Thoracic aorta (tissue), 2 donors: ENCODE data around the gene DNTT. TPM values are rescaled to one million over a fixed set of nuclear protein-coding genes. Genes with fewer than 3 reads are reported as not detected.

Experiments
- ATAC-seq: fragments of 150-250 bp; one replicate; pipeline ENCODE4 v1.8.0; 2017; ENCODE audit warnings: low read depth; ENCODE audit not compliant: insufficient number of reproducible peaks, low FRiP score
- DNase-seq: peaks from one replicate; pipeline ENCODE4 v3.0.0-alpha.2; 2020; ENCODE audit warnings: low spot score
- H3K27ac ChIP-seq, 2 donors: fragments of 200-600 bp; sonication (generic); 1 replicate in 1 of 2; 2 replicates in 1 of 2; pipeline ENCODE4 v1.5.1; 2016; ENCODE audit warnings: mild to moderate bottlenecking in 2 of 2, moderate library complexity in 2 of 2
- H3K27me3 ChIP-seq: fragments of 200-600 bp; sonication (generic); replicated peaks from 2 replicates; pipeline ENCODE4 v1.6.0; 2016; ENCODE audit warnings: mild to moderate bottlenecking; ENCODE audit not compliant: insufficient read depth
- H3K36me3 ChIP-seq: fragments of 200-600 bp; sonication (generic); one replicate; pipeline ENCODE4 v1.5.1; 2016
- H3K4me1 ChIP-seq, 2 donors: fragments of 200-600 bp; sonication (generic); 1 replicate in 1 of 2; 2 replicates in 1 of 2; pipeline versions ENCODE4 v1.5.1 to v1.6.0; 2016; ENCODE audit warnings: low read depth in 2 of 2, mild to moderate bottlenecking in 1 of 2; ENCODE audit not compliant: control insufficient read depth in 1 of 2
- H3K4me3 ChIP-seq: fragments of 200-600 bp; sonication (generic); 2 replicates; pipeline ENCODE4 v1.5.1; 2016; ENCODE audit warnings: mild to moderate bottlenecking
- H3K9me3 ChIP-seq: fragments of 200-600 bp; sonication (generic); 2 replicates; pipeline ENCODE4 v1.5.1; 2016
- CTCF ChIP-seq: fragments of 200-600 bp; sonication (generic); IDR thresholded peaks from one replicate; pipeline ENCODE4 v1.5.1; 2019; ENCODE audit warnings: antibody characterized with exemption
- total RNA-seq, 2 donors: library from RNA; depleted of rRNA; stranded (reverse); fragments of >200 nt; gene quantifications; one replicate each; pipeline versions ENCODE4 v1.1.0 to v1.2.3, GENCODE V29; 2016

DNTT gene
- total RNA-seq, 2 donors from 2014 or later = not detected

- TF ChIP-seq CTCF = no peak
- Histone ChIP-seq H3K4me1 (no peaks in the 10 kb centered on the region), H3K9me3 (no peaks in the 10 kb centered on the region), H3K27me3 (no peaks in the 10 kb centered on the region), H3K4me3 (no peak overlapping the region), H3K27ac (no peak overlapping the region), H3K36me3 (no peaks in the 10 kb centered on the region)
- DNase-seq = no peak
- no peak for ATAC-seq
These were observed 20.2 kb downstream of the DNTT start for GRCh38 chr10:96324447-96324846.

- Histone ChIP-seq H3K4me1 (no peaks in the 10 kb centered on the region), H3K9me3 (no peaks in the 10 kb centered on the region), H3K36me3 (no peaks in the 10 kb centered on the region), H3K27me3 (no peaks in the 10 kb centered on the region), H3K27ac (no peak overlapping the region), H3K4me3 (no peak overlapping the region)
- TF ChIP-seq CTCF = no peak
- no peak for DNase-seq
- no peak for ATAC-seq
These were observed 21.6 kb downstream of the DNTT start for GRCh38 chr10:96325719-96326373.

GRCh38 chr10:96327462-96327861, 23.2 kb downstream of the DNTT start:
- H3K27me3 ChIP-seq = no peaks in the 10 kb centered on the region
- H3K36me3 ChIP-seq = no peaks in the 10 kb centered on the region
- DNase-seq (no peak), ATAC-seq (no peak)
- no peak overlapping the region for H3K4me3 ChIP-seq
- no peak for TF ChIP-seq CTCF
- no peak overlapping the region for H3K27ac ChIP-seq
- H3K4me1 ChIP-seq = no peaks in the 10 kb centered on the region
- H3K9me3 ChIP-seq = no peaks in the 10 kb centered on the region

GRCh38 chr10:96333101-96333500, 28.9 kb downstream of the DNTT start:
- Histone ChIP-seq H3K4me3 (no peak overlapping the region), H3K27ac (no peak overlapping the region), H3K36me3 (no peaks in the 10 kb centered on the region), H3K4me1 (no peaks in the 10 kb centered on the region), H3K9me3 (no peaks in the 10 kb centered on the region), H3K27me3 (no peaks in the 10 kb centered on the region)
- no peak for DNase-seq
- ATAC-seq = no peak
- no peak for TF ChIP-seq CTCF

GRCh38 chr10:96334616-96335526, 30.6 kb downstream of the DNTT start:
- Histone ChIP-seq H3K4me1 (no peaks in the 10 kb centered on the region), H3K9me3 (no peaks in the 10 kb centered on the region), H3K27me3 (no peaks in the 10 kb centered on the region), H3K27ac (no peak overlapping the region), H3K36me3 (no peaks in the 10 kb centered on the region), H3K4me3 (no peak overlapping the region)
- TF ChIP-seq CTCF = peak; percentile 63
- DNase-seq (no peak), ATAC-seq (no peak)
